ENCODE data around the gene TJP2. TPM values are rescaled to one million over a fixed set of nuclear protein-coding genes. Genes with fewer than 3 reads are reported as not detected.

The TJP2 gene
- total and polyA plus RNA-seq, 10 of the 15 experiments (the other 5 are each of a cell fraction or from before 2014, with no cell fraction given): 6.4 to 59.9 (median 29.7) TPM

DNA sequence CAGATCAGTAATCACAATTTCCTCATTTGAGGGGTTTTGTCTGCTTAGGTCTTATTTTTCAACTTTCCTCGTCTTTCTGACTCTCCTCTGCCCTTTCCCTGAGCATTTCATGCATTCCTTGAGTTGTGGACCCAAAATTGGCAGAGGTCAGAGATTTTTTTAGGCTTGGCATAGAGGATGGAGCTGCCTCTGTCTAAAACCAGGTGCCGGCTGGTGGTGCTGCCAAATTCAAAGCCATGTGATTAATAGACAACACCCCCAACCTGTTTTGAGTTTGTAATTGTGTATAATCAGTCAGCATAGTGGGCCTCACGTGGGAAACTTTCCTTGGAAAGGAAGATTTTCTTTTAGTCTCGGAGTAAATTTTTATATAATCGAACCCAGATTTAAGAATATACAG lies 39.6 kb downstream of the TJP2 start (continued):
- TF ChIP-seq DPF2 (IDR thresholded peaks at IDR 0.05) (no peak), NFYA (IDR thresholded peaks at IDR 0.05; ENCODE audit: borderline replicate concordance, low read depth, low read length) (no peak), TCF7 (IDR thresholded peaks at IDR 0.05; ENCODE audit: borderline replicate concordance) (no peak), KAT2A (conservative IDR thresholded peaks at IDR 0.05; ENCODE audit: control insufficient read depth, low read depth, low read length) (no peak), NKRF (conservative IDR thresholded peaks at IDR 0.05) (no peak), ZBTB4 (CRISPR knock-in tag; IDR thresholded peaks at IDR 0.05) (no peak), ZNF217 (IDR thresholded peaks at IDR 0.05) (no peak), ZBED1 (IDR thresholded peaks at IDR 0.05; ENCODE audit: borderline replicate concordance) (no peak)

GRCh38 chr9:69214939-69215338 lies 40.9 kb downstream of the TJP2 start:
- no peak for ATAC-seq
- no TSS peak for BruUV-seq (replicated peaks)
- H2AFZ ChIP-seq (ENCODE audit: control insufficient read depth, low read depth, low read length): no peak overlapping the region
- no peaks in the 10 kb centered on the region for H4K20me1 ChIP-seq (ENCODE audit: control insufficient read depth, insufficient read depth)
- TF ChIP-seq IRF4 (IDR thresholded peaks at IDR 0.05; ENCODE audit: low read depth, low read length) (no peak), SREBF2 (IDR thresholded peaks at IDR 0.05; ENCODE audit: low read length) (no peak), BMI1 (IDR thresholded peaks at IDR 0.05; ENCODE audit: borderline replicate concordance) (no peak), NKRF (conservative IDR thresholded peaks at IDR 0.05) (no peak), HDAC6 (IDR thresholded peaks at IDR 0.05; ENCODE audit: unreplicated experiment) (no peak), STAT1 (conservative IDR thresholded peaks at IDR 0.05) (no peak), SP1 (IDR thresholded peaks at IDR 0.05; ENCODE audit: low read depth, low read length) (no peak), SUZ12 (IDR thresholded peaks at IDR 0.05; ENCODE audit: unreplicated experiment) (no peak)
- no peaks in the 10 kb centered on the region for H3K9me3 ChIP-seq (replicated peaks; ENCODE audit: control insufficient read depth, insufficient read depth, low read length)
- H3K4me3 ChIP-seq: no peak overlapping the region
- ChIA-PET POLR2A (interaction anchor here (1.5 kb wide), 1 partner anchor 20 kb away, joined by 3 read pairs; no protein-coding TSS in a partner anchor), RAD21 (ENCODE audit: unreplicated experiment) (no interaction called here), CTCF (interaction anchor here (1.5 kb wide), 1 partner anchor 8 kb away, joined by 4 read pairs; no protein-coding TSS in a partner anchor), SMC1A (ENCODE audit: uncharacterized antibody, unreplicated experiment) (no interaction called here)
- H3K27ac ChIP-seq (ENCODE audit: control insufficient read depth, insufficient read depth): no peak overlapping the region
- peaks cover 0 to 8% of the 10 kb centered on the region in 2 experiments; a peak in 3 of 4 replicates for H3K36me3 ChIP-seq (ENCODE audit: control insufficient read depth in 2 of 2, insufficient read depth in 2 of 2, low read length in 1 of 2)
- H3K79me2 ChIP-seq (ENCODE audit: control insufficient read depth, insufficient read depth, low read length): no peaks in the 10 kb centered on the region; the same call in 1 of the 2 replicates
- intact Hi-C loops (cut with micrococcal nuclease; ENCODE audit: unreplicated experiment) (no loop called here), in situ Hi-C loops (cut with MboI) (loop anchor here (5.0 kb wide), 1 partner anchor 52 kb away; no protein-coding TSS in a partner anchor)
- H3K27me3 ChIP-seq (replicated peaks in 1 of 2; ENCODE audit: control insufficient read depth in 2 of 2, insufficient read depth in 2 of 2, low read length in 1 of 2): no peaks in the 10 kb centered on the region
- no peaks in the 10 kb centered on the region for H3K4me1 ChIP-seq (ENCODE audit: control insufficient read depth, insufficient read depth, low read length)
- H3K4me2 ChIP-seq (ENCODE audit: control insufficient read depth, insufficient read depth): no peak overlapping the region
- WGBS (ENCODE audit: insufficient coverage, insufficient replicate concordance, low lambda C conversion rate, missing lambda C conversion rate): 95% methylated on average over 4 of the region's 4 CpGs
- no peak for DNase-seq (ENCODE audit: low read depth, low spot score)
- no peak overlapping the region for H3K9ac ChIP-seq (ENCODE audit: control insufficient read depth, insufficient read depth, low read length)
- no peak for FAIRE-seq

All from GM12878 (cell line).